Esophagus squamous epithelium (tissue), 4 donors: ENCODE results near the gene RNF208.

ENCODE experiments used
- POLR2A ChIP-seq, 4 donors: fragments of 450-650 bp; IDR thresholded peaks; one replicate each; pipeline ENCODE4 v1.6.1; 2017; ENCODE audit warnings: antibody characterized with exemption in 4 of 4, mild to moderate bottlenecking in 4 of 4, moderate library complexity in 3 of 4
- TF ChIP-seq, protein P1 (sequence below), 6 experiments: fragments of 450-650 bp in 4 of 6; fragments of 200-600 bp in 2 of 6; sonication (generic) in 2 of 6; IDR thresholded peaks; one replicate each; pipeline ENCODE4 v1.5.1; 2016 to 2019; ENCODE audit warnings: antibody characterized with exemption in 6 of 6, mild to moderate bottlenecking in 4 of 6, moderate library complexity in 4 of 6

- TF ChIP-seq, protein P1, sequence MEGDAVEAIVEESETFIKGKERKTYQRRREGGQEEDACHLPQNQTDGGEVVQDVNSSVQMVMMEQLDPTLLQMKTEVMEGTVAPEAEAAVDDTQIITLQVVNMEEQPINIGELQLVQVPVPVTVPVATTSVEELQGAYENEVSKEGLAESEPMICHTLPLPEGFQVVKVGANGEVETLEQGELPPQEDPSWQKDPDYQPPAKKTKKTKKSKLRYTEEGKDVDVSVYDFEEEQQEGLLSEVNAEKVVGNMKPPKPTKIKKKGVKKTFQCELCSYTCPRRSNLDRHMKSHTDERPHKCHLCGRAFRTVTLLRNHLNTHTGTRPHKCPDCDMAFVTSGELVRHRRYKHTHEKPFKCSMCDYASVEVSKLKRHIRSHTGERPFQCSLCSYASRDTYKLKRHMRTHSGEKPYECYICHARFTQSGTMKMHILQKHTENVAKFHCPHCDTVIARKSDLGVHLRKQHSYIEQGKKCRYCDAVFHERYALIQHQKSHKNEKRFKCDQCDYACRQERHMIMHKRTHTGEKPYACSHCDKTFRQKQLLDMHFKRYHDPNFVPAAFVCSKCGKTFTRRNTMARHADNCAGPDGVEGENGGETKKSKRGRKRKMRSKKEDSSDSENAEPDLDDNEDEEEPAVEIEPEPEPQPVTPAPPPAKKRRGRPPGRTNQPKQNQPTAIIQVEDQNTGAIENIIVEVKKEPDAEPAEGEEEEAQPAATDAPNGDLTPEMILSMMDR (IDR thresholded peaks at IDR 0.05) = no peak
- TF ChIP-seq POLR2A (IDR thresholded peaks at IDR 0.05) = no peak
These were observed 1.5 kb downstream of the RNF208 start for GRCh38 chr9:137220317-137221094.
